GM23338 (cell line): Measurements from ENCODE around the gene UBXN7.

Experiments
- CREB1 ChIP-seq: fragments of 250-450 bp; sonication (Bioruptor Pico); IDR thresholded peaks from 2 replicates; pipeline ENCODE4 v1.5.0; 2020; ENCODE audit warnings: low read depth, mild to moderate bottlenecking, moderate library complexity
- CTCF ChIP-seq, 2 experiments: fragments of 200-600 bp in 1 of 2; sonication (generic) in 1 of 2; conservative IDR thresholded peaks; 2 replicates each; pipeline versions ENCODE4 v1.5.1 to v1.6.1; 2016 to 2017; ENCODE audit warnings: antibody characterized with exemption in 2 of 2, low read depth in 2 of 2, mild to moderate bottlenecking in 2 of 2, moderate library complexity in 1 of 2
- EZH2 ChIP-seq: fragments of 200-600 bp; sonication (generic); IDR thresholded peaks from one replicate; pipeline ENCODE4 v1.8.0; 2017; ENCODE audit warnings: antibody characterized with exemption, mild to moderate bottlenecking, low read depth; ENCODE audit not compliant: unreplicated experiment
- EZH2phosphoT487 ChIP-seq: fragments of 200-600 bp; sonication (generic); IDR thresholded peaks from one replicate; pipeline ENCODE4 v1.8.1; 2018; ENCODE audit warnings: antibody characterized with exemption; ENCODE audit not compliant: unreplicated experiment
- POLR2AphosphoS5 ChIP-seq: IDR thresholded peaks from 2 replicates; pipeline ENCODE4 v1.6.1; 2016; ENCODE audit warnings: antibody characterized with exemption, low read depth
- REST ChIP-seq: IDR thresholded peaks from one replicate; pipeline ENCODE4 v1.6.1; 2018; ENCODE audit warnings: antibody characterized with exemption; ENCODE audit not compliant: unreplicated experiment
- ZNF114 ChIP-seq: fragments of 250-450 bp; sonication (Bioruptor Pico); IDR thresholded peaks from 2 replicates; pipeline ENCODE4 v1.5.0; 2020; ENCODE audit warnings: mild to moderate bottlenecking, moderate library complexity

GRCh38 chr3:196477678-196478077, 45.5 kb upstream of the UBXN7 start:
- TF ChIP-seq CTCF (conservative IDR thresholded peaks at IDR 0.05; ENCODE audit: low read depth in 2 of 2) (no peak), EZH2 (no peak), EZH2phosphoT487 (no peak), POLR2AphosphoS5 (no peak), REST (no peak), CREB1 (CRISPR knock-in tag) (no peak), ZNF114 (CRISPR knock-in tag) (no peak)
